Neutrophil (primary cell): ENCODE data around the gene CD55.
"Not testable (repeated sequence)": the region's sequence is repeated elsewhere in the genome, so short reads cannot be mapped to it uniquely, and the experiment has no call there.

Experiments used
- H3K27ac ChIP-seq: fragments of 200-600 bp; sonication (generic); 2 replicates; pipeline ENCODE4 v1.5.1; 2016; ENCODE audit warnings: mild to moderate bottlenecking, moderate library complexity
- H3K27me3 ChIP-seq: fragments of 200-600 bp; sonication (generic); 2 replicates; pipeline ENCODE4 v1.6.0; 2016; ENCODE audit warnings: mild to moderate bottlenecking
- H3K36me3 ChIP-seq: fragments of 200-600 bp; sonication (generic); 2 replicates; pipeline ENCODE4 v1.5.1; 2017
- H3K4me1 ChIP-seq, 2 experiments: fragments of 200-600 bp in 1 of 2; sonication (generic) in 1 of 2; 1 replicate in 1 of 2; 2 replicates in 1 of 2; pipeline versions ENCODE4 v1.5.1 to v1.6.1; 2013 to 2016; ENCODE audit warnings: low read depth in 1 of 2, low read length in 1 of 2, mild to moderate bottlenecking in 1 of 2, moderate library complexity in 1 of 2; ENCODE audit not compliant: control insufficient read depth in 1 of 2, insufficient read depth in 1 of 2
- H3K4me3 ChIP-seq, 2 experiments: fragments of 200-600 bp in 1 of 2; sonication (generic) in 1 of 2; 1 replicate in 1 of 2; 2 replicates in 1 of 2; pipeline ENCODE4 v1.5.1; 2013 to 2016; ENCODE audit warnings: low read depth in 1 of 2, low read length in 1 of 2, mild to moderate bottlenecking in 1 of 2, moderate library complexity in 1 of 2
- H3K9me3 ChIP-seq: fragments of 200-600 bp; sonication (generic); 2 replicates; pipeline ENCODE4 v1.5.1; 2016
- CTCF ChIP-seq: fragments of 200-600 bp; sonication (generic); IDR thresholded peaks from 2 replicates; pipeline ENCODE4 v1.5.1; 2016; ENCODE audit warnings: antibody characterized with exemption

CD55 gene

GRCh38 chr1:207316622-207317391 is 4.7 kb upstream of the CD55 start:
- TF ChIP-seq CTCF: no peak
- H3K4me1 ChIP-seq: peaks cover 67 to 68% of the 10 kb centered on the region in 2 experiments
- H3K4me3 ChIP-seq: peak overlapping the region; percentile 2 to 29
- H3K9me3 ChIP-seq: no peaks in the 10 kb centered on the region
- peak overlapping the region; percentile 98 for H3K27ac ChIP-seq
- H3K27me3 ChIP-seq: no peaks in the 10 kb centered on the region
- no peaks in the 10 kb centered on the region for H3K36me3 ChIP-seq

DNA sequence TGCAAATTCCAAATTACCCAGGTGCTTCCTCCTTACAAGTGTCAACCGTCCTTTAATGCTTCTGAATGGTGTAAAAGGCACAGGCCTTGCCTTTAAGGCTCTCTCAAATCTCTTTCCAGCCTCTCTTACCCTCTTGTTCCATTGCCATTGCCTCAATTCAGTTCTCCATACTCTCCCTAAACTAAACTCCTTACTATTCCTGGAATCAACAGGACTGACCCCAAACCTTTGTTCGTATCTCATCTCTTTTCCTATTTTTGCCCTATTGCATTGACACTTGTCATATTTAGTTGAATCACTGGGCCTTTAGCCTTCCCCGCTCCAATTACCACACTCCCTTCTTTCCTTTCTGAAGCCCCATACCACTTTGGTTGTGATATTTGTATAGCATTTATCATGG is 3.9 kb upstream of the CD55 start:
- Histone ChIP-seq H3K36me3 (peaks cover 4% of the 10 kb centered on the region), H3K27ac (peak overlapping the region; percentile 98), H3K9me3 (no peaks in the 10 kb centered on the region), H3K4me1 (peaks cover 67 to 68% of the 10 kb centered on the region in 2 experiments), H3K4me3 (peak overlapping the region in 1 of 2 experiments; percentile 29), H3K27me3 (no peaks in the 10 kb centered on the region)
- TF ChIP-seq CTCF: no peak

- Histone ChIP-seq H3K9me3 (no peaks in the 10 kb centered on the region), H3K4me1 (peaks cover 65 to 70% of the 10 kb centered on the region in 2 experiments), H3K36me3 (peaks cover 9% of the 10 kb centered on the region), H3K27ac (peak overlapping the region; percentile 98), H3K4me3 (peak overlapping the region; percentile 1 to 29), H3K27me3 (no peaks in the 10 kb centered on the region)
- no peak for TF ChIP-seq CTCF
Measured at GRCh38 chr1:207318072-207318619, 3.3 kb upstream of the CD55 start.

DNA sequence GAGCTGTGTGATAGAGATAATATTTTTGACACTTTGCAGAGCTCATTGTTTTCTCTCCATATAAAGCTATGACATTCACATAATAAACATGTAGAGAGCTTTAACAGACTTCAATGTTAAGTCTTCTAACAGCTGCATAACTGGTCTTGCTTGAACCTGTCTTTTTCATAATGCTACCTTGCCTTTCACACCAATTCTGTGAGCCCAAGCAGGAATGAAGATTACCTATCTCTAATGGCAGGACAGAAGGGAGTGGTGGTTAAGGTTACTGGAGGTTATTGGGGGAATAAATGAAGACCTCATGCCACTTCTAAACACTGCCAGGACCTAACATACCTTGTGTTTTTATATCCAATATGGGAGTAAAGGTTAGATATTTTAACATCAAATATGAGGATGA is 2.3 kb upstream of the CD55 start:
- H3K4me1 ChIP-seq: peaks cover 72 to 77% of the 10 kb centered on the region in 2 experiments
- H3K4me3 ChIP-seq: peak overlapping the region in 1 of 2 experiments; percentile 29
- peak overlapping the region; percentile 98 for H3K27ac ChIP-seq
- H3K9me3 ChIP-seq: no peaks in the 10 kb centered on the region
- TF ChIP-seq CTCF: no peak
- peaks cover 19% of the 10 kb centered on the region for H3K36me3 ChIP-seq
- no peaks in the 10 kb centered on the region for H3K27me3 ChIP-seq

- not testable (repeated sequence) for H3K27me3 ChIP-seq, H3K9me3 ChIP-seq
- peaks cover 78 to 82% of the 10 kb centered on the region in 2 experiments for H3K4me1 ChIP-seq
- H3K27ac ChIP-seq: peak overlapping the region; percentile 98
- H3K36me3 ChIP-seq: peaks cover 28% of the 10 kb centered on the region
- peak overlapping the region in 1 of 2 experiments; percentile 83 for H3K4me3 ChIP-seq
Measured at GRCh38 chr1:207320105-207320504, 1.4 kb upstream of the CD55 start.
